HepG2 (cell line): Measurements from ENCODE around the gene SLIT1. TPM values are rescaled to one million over a fixed set of nuclear protein-coding genes. Genes with fewer than 3 reads are reported as not detected.

Source experiments
- ATAC-seq: fragments of 200-7000 bp; cut with Tn5 transposase; 3 replicates; pipeline ENCODE4 v1.9.1; 2020; ENCODE audit warnings: mild to moderate bottlenecking, moderate library complexity
- BruUV-seq: library from RNA; stranded (reverse); fragments of 400-500 nt; replicated peaks from 2 replicates; lab custom pipeline; 2021; lab: Mats Ljungman, UMichigan
- CTCF ChIA-PET: fragments of 300-600 bp; formaldehyde crosslinking; extraction: SDS; loops from one replicate; lab custom pipeline; 2021; ENCODE audit warnings: low total read pairs, inconsistent platforms, low intra/inter-chr PET ratio; lab: Yijun Ruan, JAX
- POLR2A ChIA-PET: fragments of 350-600 bp; sonication (Branson Sonifier 250); formaldehyde crosslinking; loops from one replicate; lab custom pipeline; 2020; ENCODE audit warnings: antibody characterized with exemption, inconsistent platforms; lab: Yijun Ruan, JAX
- DNase-seq: peaks from one replicate; pipeline ENCODE4 v3.0.0-alpha.2; 2015; ENCODE audit warnings: low spot score
- FAIRE-seq: peaks from 3 replicates; lab custom pipeline; 2011; peaks lifted over from hg19 to GRCh38; lab: Jason Lieb, UNC
- H2AFZ ChIP-seq: one replicate; pipeline ENCODE4 v1.6.1; 2011; ENCODE audit warnings: low read length, inconsistent platforms
- H3K27ac ChIP-seq: fragments of 300-600 bp; 3 replicates; pipeline ENCODE4 v1.8.0; 2011; ENCODE audit warnings: mixed run types, mild to moderate bottlenecking, mixed read lengths, low read length, inconsistent platforms; ENCODE audit not compliant: insufficient read depth; ENCODE audit errors: extremely low read length
- H3K27me3 ChIP-seq, 2 experiments: fragments of 200-600 bp in 1 of 2; 2 replicates in 1 of 2; 3 replicates in 1 of 2; pipeline versions ENCODE4 v1.6.0 to v1.8.0; 2011; ENCODE audit warnings: low read length in 2 of 2, mild to moderate bottlenecking in 2 of 2, moderate library complexity in 2 of 2, inconsistent platforms in 1 of 2; ENCODE audit not compliant: insufficient read depth in 2 of 2, control insufficient read depth in 1 of 2
- H3K36me3 ChIP-seq, 2 experiments: fragments of 200-600 bp in 1 of 2; replicated peaks in 1 of 2; 2 replicates in 1 of 2; 3 replicates in 1 of 2; pipeline versions ENCODE4 v1.5.1 to v1.8.0; 2011; ENCODE audit warnings: low read length in 2 of 2, inconsistent platforms in 1 of 2; ENCODE audit not compliant: insufficient read depth in 2 of 2, control insufficient read depth in 1 of 2
- H3K4me1 ChIP-seq: 2 replicates; pipeline ENCODE4 v1.5.1; 2012; ENCODE audit warnings: low read length, inconsistent platforms; ENCODE audit not compliant: insufficient read depth
- H3K4me2 ChIP-seq: 2 replicates; pipeline ENCODE4 v1.6.0; 2011; ENCODE audit warnings: low read depth, low read length, inconsistent platforms
- H3K4me3 ChIP-seq, 3 experiments: fragments of 200-600 bp in 1 of 3; sonication (generic), shearing (Covaris generic) in 1 of 3; replicated peaks in 1 of 3; 2 replicates each; pipeline ENCODE4 v1.5.1; 2011 to 2016; ENCODE audit warnings: low read length in 3 of 3, inconsistent platforms in 2 of 3, low read depth in 2 of 3, mild to moderate bottlenecking in 2 of 3, control low read depth in 1 of 3, mixed read lengths in 1 of 3; ENCODE audit not compliant: insufficient read depth in 1 of 3
- H3K79me2 ChIP-seq: one replicate; pipeline ENCODE4 v1.6.1; 2011; ENCODE audit warnings: low read length, inconsistent platforms; ENCODE audit not compliant: insufficient read depth
- H3K9ac ChIP-seq: 2 replicates; pipeline ENCODE4 v1.6.0; 2011; ENCODE audit warnings: mild to moderate bottlenecking, low read depth, low read length, inconsistent platforms; ENCODE audit not compliant: insufficient read depth
- H3K9me3 ChIP-seq: 2 replicates; pipeline ENCODE4 v1.5.1; 2012; ENCODE audit warnings: mild to moderate bottlenecking, low read length
- H4K20me1 ChIP-seq: 2 replicates; pipeline ENCODE4 v1.6.0; 2011; ENCODE audit warnings: inconsistent platforms, mild to moderate bottlenecking, low read length, moderate library complexity; ENCODE audit not compliant: insufficient read depth
- CENPBD1 ChIP-seq: sonication (generic); formaldehyde crosslinking; IDR thresholded peaks from 2 replicates; pipeline ENCODE4 v1.8.0; 2022; ENCODE audit warnings: missing genetic modification reagents, low read depth, mild to moderate bottlenecking, borderline replicate concordance
- CSRNP2 ChIP-seq: sonication (generic); formaldehyde crosslinking; conservative IDR thresholded peaks from 2 replicates; pipeline ENCODE4 v1.8.0; 2022; ENCODE audit warnings: low read depth, missing genetic modification reagents
- FOXM1 ChIP-seq: sonication (generic); formaldehyde crosslinking; IDR thresholded peaks from 2 replicates; pipeline ENCODE4 v1.5.0; 2020; ENCODE audit warnings: missing genetic modification reagents
- MLXIP ChIP-seq: sonication (generic); formaldehyde crosslinking; IDR thresholded peaks from 2 replicates; pipeline ENCODE4 v1.9.0; 2021; ENCODE audit warnings: missing genetic modification reagents, borderline replicate concordance
- MXD1 ChIP-seq: sonication (generic); formaldehyde crosslinking; IDR thresholded peaks from 2 replicates; pipeline ENCODE4 v1.4.0; 2020; ENCODE audit warnings: mild to moderate bottlenecking, missing genetic modification reagents
- PLRG1 ChIP-seq: fragments of 450-650 bp; conservative IDR thresholded peaks from 2 replicates; pipeline ENCODE4 v1.6.1; 2016
- TAF15 ChIP-seq: fragments of 200-400 bp; formaldehyde crosslinking; IDR thresholded peaks from one replicate; pipeline ENCODE4 v1.6.1; 2018; ENCODE audit warnings: mild to moderate bottlenecking, low read depth, low read length; ENCODE audit not compliant: poor library complexity, severe bottlenecking
- ZGPAT ChIP-seq: IDR thresholded peaks from 2 replicates; pipeline ENCODE4 v1.6.1; 2016; ENCODE audit warnings: mild to moderate bottlenecking
- ZNF530 ChIP-seq: sonication (generic); formaldehyde crosslinking; IDR thresholded peaks from 2 replicates; pipeline ENCODE4 v1.5.0; 2020; ENCODE audit warnings: low read depth, mild to moderate bottlenecking, missing genetic modification reagents
- ZNF543 ChIP-seq: sonication (generic); formaldehyde crosslinking; IDR thresholded peaks from 2 replicates; pipeline ENCODE4 v1.4.0; 2020; ENCODE audit warnings: mild to moderate bottlenecking, missing genetic modification reagents
- ZNF704 ChIP-seq: sonication (generic); formaldehyde crosslinking; IDR thresholded peaks from 2 replicates; pipeline ENCODE4 v1.8.1; 2023; ENCODE audit warnings: mild to moderate bottlenecking, inconsistent platforms, moderate library complexity, missing genetic modification reagents, borderline replicate concordance
- ZNF772 ChIP-seq: sonication (generic); formaldehyde crosslinking; IDR thresholded peaks from 2 replicates; pipeline ENCODE4 v1.5.0; 2020; ENCODE audit warnings: mild to moderate bottlenecking, missing genetic modification reagents
- WGBS: methylation state at CpG from one replicate; pipeline ENCODE4 v1.1.6; 2017; ENCODE audit warnings: low lambda C conversion rate; 5-methylcytosine and 5-hydroxymethylcytosine counted together
- in situ Hi-C: cut with HindIII; loops from 2 replicates; pipeline ENCODE4 v1.10.0; 2017; ENCODE audit warnings: low pct_unique_long_range_greater_than_20kb; ENCODE audit not compliant: extremely low pct_ligation_motif_present
- intact Hi-C: fragments of 100-400 bp; cut with micrococcal nuclease; formaldehyde crosslinking; loops from one replicate; pipeline ENCODE4 v1.10.0; 2022; ENCODE audit not compliant: unreplicated experiment
- polyA plus RNA-seq, 8 experiments: library from polyadenylated mRNA; depleted of rRNA in 3 of 8; stranded (reverse) in 7 of 8; unstranded in 1 of 8; fragments of >200 nt; fragmentation: Illumina TruSeq in 4 of 8; extraction: Trizol in 4 of 8; gene quantifications; 2 replicates each; pipeline versions ENCODE4 v1.2.1 to v1.2.3, GENCODE V29; 2011 to 2016; ENCODE audit warnings: low read depth in 4 of 8, missing spikeins in 1 of 8, mixed read lengths in 1 of 8; ENCODE audit not compliant: insufficient read depth in 1 of 8
- total RNA-seq, 5 experiments: library from RNA; depleted of rRNA; stranded (reverse); fragments of >200 nt; fragmentation: Illumina TruSeq; extraction: Trizol; gene quantifications; 2 replicates each; pipeline ENCODE4 v1.2.3, GENCODE V29; 2016; ENCODE audit warnings: low read depth in 1 of 5

The SLIT1 gene
- total and polyA plus RNA-seq, 2 of the 13 experiments (the other 11 are each of a cell fraction or from before 2014, with no cell fraction given): 0.09 to 0.33 TPM

GRCh38 chr10:96998329-96998888 lies 187.3 kb downstream of the SLIT1 start (continued):
- no peak for TF ChIP-seq TAF15
- TF ChIP-seq ZNF530 (CRISPR knock-in tag): no peak
- TF ChIP-seq FOXM1 (CRISPR knock-in tag): no peak
- no peak for TF ChIP-seq ZNF543 (CRISPR knock-in tag)
- TF ChIP-seq MXD1 (CRISPR knock-in tag): 0 out of 2 replicates have a peak, but pooled peaks have one; percentile 14
- TF ChIP-seq ZGPAT (CRISPR knock-in tag): peak; percentile 62
- no peak for TF ChIP-seq ZNF704 (CRISPR knock-in tag)
- TF ChIP-seq PLRG1: no peak
- no peak for TF ChIP-seq ZNF772

GRCh38 chr10:96996275-96996965 lies 189.3 kb downstream of the SLIT1 start:
- Histone ChIP-seq H3K9me3 (no peaks in the 10 kb centered on the region), H3K79me2 (no peaks in the 10 kb centered on the region), H3K4me3 (no peak overlapping the region), H2AFZ (no peak overlapping the region), H3K9ac (no peak overlapping the region), H3K36me3 (no peaks in the 10 kb centered on the region), H4K20me1 (no peaks in the 10 kb centered on the region), H3K27me3 (no peaks in the 10 kb centered on the region), H3K4me1 (peaks cover 43% of the 10 kb centered on the region), H3K27ac (no peak overlapping the region), H3K4me2 (no peak overlapping the region)
- DNase-seq: no peak
- ChIA-PET CTCF (no interaction called here), POLR2A (no interaction called here)
- no peak for ATAC-seq
- 95% methylated on average over 6 of the region's 6 CpGs for WGBS
- no TSS peak for BruUV-seq
- intact Hi-C loops: no loop called here
- no peak for FAIRE-seq
- in situ Hi-C loops: no loop called here
- no peak for TF ChIP-seq CSRNP2 (CRISPR knock-in tag)
- TF ChIP-seq CENPBD1 (CRISPR knock-in tag): no peak
- TF ChIP-seq MLXIP (CRISPR knock-in tag): no peak
